GM19395 (cell line): Measurements from ENCODE around the gene EIF1B.

ENCODE experiments used
- ATAC-seq: cut with Tn5 transposase; IDR thresholded peaks from one replicate; pipeline ENCODE4 v1.9.1; 2021; ENCODE audit warnings: mild to moderate bottlenecking, moderate library complexity; ENCODE audit not compliant: unreplicated experiment

EIF1B gene

GRCh38 chr3:40308725-40309417, 636 bp upstream of the EIF1B start:
- ATAC-seq: no peak

GRCh38 chr3:40309925-40310695, 603 bp downstream of the EIF1B start:
- ATAC-seq: peak; percentile 40

- ATAC-seq: no peak
Observed at GRCh38 chr3:40310705-40311104, 1.2 kb downstream of the EIF1B start.

- ATAC-seq: no peak
Observed at GRCh38 chr3:40312661-40313226, 3.2 kb downstream of the EIF1B start.

GRCh38 chr3:40313975-40314860, 4.7 kb downstream of the EIF1B start:
- no peak for ATAC-seq

GRCh38 chr3:40317061-40317855, 7.8 kb downstream of the EIF1B start:
- peak; percentile 89 for ATAC-seq

- no peak for ATAC-seq
Observed at GRCh38 chr3:40321818-40322217, 12.3 kb downstream of the EIF1B start.

GRCh38 chr3:40323946-40324345, 14.4 kb downstream of the EIF1B start:
- no peak for ATAC-seq

GRCh38 chr3:40324621-40325020, 15.1 kb downstream of the EIF1B start:
- no peak for ATAC-seq

GRCh38 chr3:40325465-40325864, 16.0 kb downstream of the EIF1B start:
- no peak for ATAC-seq

GRCh38 chr3:40328374-40328773, 18.9 kb downstream of the EIF1B start:
- ATAC-seq: no peak

GRCh38 chr3:40329071-40329470, 19.6 kb downstream of the EIF1B start:
- no peak for ATAC-seq

GRCh38 chr3:40332684-40333083, 23.2 kb downstream of the EIF1B start:
- no peak for ATAC-seq

GRCh38 chr3:40333416-40333815, 23.9 kb downstream of the EIF1B start:
- ATAC-seq: no peak

GRCh38 chr3:40333852-40334251, 24.3 kb downstream of the EIF1B start:
- no peak for ATAC-seq

GRCh38 chr3:40336101-40336500, 26.6 kb downstream of the EIF1B start:
- ATAC-seq: no peak

GRCh38 chr3:40336511-40337135, 27.1 kb downstream of the EIF1B start:
- ATAC-seq: no peak

- ATAC-seq: peak; percentile 83
Observed at GRCh38 chr3:40337136-40338108, 27.9 kb downstream of the EIF1B start.

- ATAC-seq: no peak
Observed at GRCh38 chr3:40339871-40340270, 30.4 kb downstream of the EIF1B start.
